NCI-H2196 (cell line): Measurements from ENCODE around the gene CMYA5.

Experiments
- DNase-seq: peaks from one replicate; lab custom pipeline; 2025; ENCODE audit not compliant: unreplicated experiment; lab: John Stamatoyannopoulos, UW

Gene CMYA5

DNA sequence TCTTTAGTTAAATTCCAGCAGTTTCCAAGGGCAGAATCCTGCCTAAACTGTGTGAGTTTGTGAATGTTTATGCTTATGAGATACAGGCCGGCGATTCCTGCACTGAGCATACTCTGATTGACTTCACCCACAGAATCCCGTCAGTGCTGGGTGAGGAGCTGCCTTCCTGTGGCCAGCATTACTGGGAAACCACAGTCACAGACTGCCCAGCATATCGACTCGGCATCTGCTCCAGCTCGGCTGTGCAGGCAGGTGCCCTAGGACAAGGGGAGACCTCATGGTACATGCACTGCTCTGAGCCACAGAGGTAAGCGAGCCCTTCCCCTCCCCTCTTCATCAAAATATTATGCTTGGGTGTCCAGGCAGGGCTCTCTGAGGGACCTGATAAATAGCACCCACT, 103.7 kb downstream of the CMYA5 start:
- DNase-seq = no peak

DNA sequence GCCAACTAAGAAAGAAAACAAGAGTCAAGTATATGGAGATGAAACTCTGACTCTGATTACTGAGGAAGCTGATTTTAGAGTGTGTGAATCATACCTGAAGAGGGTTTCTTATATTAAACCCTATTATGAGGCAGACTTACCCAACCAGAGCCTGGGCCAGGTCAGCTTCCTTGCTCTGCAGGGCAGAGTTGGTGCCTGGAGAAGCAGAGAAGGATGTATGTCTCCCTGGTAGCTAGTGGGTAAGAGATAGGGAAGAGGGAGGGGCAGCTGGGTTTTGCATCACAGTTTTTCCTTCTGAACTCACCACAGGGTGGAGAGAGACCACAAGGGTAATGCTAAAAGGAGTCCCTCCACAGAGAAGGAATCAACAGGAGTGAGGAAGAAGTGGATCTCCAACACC, 104.1 kb downstream of the CMYA5 start:
- DNase-seq = no peak

DNA sequence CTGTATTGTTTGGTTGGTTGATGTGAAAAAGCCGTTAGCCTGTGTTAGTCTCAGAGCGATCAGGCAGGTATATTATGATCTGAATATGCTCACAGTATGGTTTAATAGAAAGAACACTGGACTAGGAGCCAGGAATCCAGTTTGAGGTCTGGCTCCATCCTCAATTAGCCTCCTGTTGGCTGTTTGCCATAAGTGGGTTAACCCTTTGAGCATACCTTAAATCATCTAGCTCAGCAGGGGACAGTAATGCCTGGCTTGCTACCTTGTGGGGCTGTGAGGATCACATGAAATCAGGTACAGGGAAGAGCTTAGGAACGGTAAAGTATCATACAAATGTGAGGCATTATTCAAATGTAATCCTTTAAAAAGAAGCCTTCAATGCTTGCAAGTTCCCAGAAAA, 104.7 kb downstream of the CMYA5 start:
- DNase-seq = peak; percentile 2

DNA sequence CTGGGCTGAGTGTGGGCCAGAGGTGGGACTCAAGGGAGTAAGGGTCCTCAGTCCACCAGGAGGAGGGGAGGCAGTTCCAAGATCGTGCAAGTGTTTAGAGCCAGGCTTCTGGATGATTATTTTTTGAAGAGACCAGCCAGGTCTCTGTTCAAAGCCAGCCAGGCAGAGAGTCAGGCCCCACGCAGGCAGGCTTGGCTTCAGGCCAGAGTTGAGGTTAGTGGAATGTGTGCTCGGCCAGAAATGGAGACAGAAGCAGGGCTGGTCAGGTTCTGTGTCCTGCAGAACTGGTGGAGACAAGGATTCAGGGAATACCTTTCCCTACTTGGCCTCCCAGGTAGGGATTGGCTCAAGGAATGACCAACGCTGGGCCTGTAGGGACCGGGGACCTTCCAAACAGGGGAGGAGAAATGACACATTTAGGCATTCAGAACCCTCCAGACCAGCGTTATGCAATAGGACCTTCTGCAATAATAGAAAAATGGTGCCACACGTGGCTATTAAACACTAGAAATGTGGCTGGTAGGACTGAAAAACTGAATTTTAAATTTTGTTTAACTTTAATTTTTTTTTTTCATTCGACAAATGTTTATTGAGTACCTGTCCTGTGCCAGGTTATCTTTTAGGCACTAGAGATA, 106.2 kb downstream of the CMYA5 start:
- DNase-seq = peak; percentile 9

DNA sequence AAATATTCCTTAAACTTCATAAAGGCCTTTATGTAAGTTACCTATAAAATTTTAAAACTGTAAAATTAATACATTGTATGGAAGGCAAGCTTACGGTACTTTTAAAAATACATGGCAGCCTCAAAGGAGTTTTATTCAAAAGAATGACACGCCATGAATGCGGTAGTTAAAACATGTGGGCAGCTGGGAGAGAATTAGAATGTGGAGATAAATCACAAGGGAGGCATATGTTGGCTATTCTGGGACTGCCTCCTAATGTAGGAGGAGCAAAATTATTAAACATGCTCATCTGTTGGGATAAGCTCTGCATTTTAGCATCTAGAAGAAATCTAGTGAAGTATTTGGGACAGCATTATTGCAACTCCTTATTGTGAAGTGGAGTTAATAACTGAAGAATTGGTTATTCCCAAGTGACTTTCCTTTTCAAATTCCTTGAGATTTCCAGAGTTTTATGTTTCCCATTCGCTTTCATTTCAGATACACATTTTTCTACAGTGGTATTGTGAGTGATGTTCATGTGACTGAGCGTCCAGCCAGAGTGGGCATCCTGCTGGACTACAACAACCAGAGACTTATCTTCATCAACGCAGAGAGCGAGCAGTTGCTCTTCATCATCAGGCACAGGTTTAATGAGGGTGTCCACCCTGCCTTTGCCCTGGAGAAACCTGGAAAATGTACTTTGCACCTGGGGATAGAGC, 109.4 kb downstream of the CMYA5 start:
- DNase-seq = no peak

DNA sequence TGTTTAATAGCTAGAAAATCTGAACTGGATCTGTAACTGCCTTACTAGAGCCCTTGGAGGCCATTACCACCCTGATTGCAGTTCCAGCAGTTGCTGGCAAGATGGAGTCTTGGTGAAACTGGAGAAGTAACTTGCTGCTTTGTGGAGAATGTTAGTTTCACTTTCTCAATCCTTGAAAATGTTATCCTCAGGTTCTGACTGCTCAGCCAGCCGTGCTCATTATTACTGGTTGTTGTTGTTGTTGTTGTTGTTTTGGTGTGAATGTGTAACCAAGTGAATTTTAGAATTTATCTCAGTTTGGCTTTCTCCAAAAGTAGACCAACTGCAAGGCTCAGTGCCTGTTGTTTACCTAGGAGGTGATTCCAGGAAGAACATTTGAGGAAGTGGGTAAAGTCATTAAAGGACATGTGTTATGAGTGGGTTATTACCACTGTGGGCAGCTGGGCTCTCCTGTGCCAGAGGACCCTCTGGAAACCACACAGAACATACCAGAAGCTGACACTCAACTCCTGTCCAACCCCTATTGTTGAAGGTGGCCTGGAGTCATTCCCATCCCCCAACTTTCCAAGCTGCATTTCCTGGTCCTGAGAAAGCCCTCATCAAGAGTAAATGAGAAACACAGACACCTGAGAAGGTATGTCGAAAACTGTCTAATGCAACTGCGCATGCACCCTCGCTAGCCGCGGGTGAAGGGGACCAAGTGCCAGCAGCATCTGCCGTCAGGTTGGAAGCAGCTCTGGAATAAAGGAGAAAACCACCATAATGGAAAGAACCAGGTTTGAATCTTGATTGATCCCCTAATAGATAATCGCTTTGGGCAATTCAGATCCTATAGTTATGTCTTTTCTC, 111.6 kb downstream of the CMYA5 start:
- peak; percentile 63 for DNase-seq

DNA sequence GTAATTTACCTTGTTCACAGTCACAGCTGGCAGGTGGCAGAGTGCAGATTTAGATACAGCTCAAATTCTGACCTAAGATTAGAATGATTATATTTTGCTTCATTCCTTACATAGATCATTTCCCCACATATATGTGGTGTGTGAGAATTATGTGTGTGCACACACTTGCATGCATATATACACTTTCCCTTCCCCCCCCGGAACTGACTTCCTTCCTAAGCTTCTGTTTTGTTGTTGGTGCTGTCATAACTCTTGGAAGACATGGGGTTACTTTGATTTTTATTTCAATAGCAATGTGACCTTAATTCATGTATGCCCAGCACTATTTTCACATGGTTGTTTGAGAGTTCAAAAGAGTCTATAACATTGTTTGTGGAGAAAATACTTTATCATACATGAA, 112.8 kb downstream of the CMYA5 start:
- no peak for DNase-seq

DNA sequence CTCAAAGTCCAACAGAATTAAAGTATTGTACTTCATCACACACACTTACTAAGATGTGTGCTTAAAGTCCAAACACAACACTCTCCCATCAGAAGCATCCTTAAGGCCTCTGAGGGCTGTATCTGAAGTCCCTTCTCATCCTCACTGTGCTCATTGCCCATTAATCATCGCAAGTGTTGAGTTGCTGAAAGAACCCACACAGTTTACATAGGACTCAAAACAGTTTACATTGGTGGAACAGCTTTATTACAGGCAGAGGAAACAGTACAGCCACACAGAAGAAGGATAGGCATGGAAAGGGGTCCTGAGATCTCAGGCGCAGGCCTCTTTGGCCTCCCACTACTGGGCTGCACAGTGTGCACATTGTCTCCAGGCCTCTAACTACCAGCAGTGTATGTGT, 113.4 kb downstream of the CMYA5 start:
- DNase-seq = no peak

DNA sequence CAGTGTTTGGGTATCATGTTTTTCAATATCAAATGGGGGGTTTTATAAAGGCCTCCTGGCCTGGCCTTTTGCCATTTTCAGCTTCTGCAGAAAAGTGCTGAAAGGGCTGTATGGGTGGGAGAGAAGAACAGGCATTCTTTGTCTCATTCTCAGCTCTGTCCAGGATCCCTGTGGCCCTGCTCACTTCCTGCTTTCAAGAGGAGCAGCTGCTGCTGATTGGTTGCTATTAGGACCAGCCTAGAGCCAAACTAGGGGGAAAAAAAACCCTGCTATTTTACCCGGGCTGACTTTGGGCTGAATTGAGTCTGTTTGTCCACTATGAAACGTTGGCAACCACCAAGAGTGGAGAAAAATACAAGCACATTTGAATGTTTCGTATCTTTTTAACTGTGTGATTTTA, 117.1 kb downstream of the CMYA5 start:
- DNase-seq = no peak

DNA sequence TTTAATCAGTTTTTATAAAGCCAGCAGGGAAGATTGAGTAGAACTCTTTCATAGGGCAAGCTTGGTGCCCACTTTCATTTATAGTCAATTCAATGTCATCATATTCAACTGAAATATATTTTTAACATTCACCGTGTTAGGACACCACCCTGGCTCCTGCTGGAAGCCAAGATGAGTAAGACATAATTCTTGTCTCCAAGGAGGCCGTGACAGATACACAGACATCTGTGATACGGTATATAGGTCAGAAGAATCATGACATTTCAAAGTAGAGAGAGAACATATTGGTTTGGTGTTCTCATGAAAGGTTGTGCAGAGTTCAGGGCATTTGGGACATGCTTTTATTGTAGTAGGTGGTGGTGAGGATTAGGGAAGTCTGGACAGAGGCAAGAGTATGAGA, 120.1 kb downstream of the CMYA5 start:
- no peak for DNase-seq

DNA sequence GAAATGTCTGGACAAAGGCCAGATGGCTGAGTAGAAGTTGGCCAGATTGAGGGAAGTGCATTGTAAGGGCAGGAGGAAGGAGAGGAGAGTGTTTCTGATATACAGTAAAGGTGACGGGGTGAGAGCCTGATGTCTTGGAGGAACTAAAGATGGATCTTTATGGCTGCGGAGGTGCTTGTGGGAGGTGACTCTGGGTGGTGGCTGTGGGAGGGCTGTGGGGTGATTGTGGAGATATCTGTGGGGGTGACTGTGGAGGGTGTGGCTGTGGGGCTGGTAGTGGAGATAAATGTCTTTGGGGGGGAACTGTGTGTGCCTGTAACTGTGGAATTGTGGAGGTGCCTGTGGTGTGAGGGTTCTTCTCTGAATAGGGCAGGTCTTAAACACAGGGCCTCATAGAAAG, 121.4 kb downstream of the CMYA5 start:
- DNase-seq = no peak

DNA sequence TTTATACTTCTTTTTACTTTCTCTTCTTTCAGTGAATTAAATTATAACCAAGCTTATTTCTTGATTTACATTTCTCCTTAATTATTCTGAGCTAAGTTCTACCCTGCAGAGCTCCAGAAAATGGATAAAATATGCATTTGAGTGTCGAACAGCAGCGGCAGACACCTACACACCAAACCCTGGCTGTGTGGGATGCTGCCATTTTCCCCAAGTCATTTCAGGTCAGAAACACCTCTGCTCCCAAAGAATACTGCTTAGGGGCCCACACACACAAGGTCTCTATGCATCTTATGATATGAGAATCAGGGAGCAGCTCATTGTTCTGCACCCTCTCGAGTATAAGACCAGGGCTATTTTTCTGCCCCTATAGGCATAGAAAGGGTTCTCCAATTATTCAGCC, 122.3 kb downstream of the CMYA5 start:
- DNase-seq = no peak

DNA sequence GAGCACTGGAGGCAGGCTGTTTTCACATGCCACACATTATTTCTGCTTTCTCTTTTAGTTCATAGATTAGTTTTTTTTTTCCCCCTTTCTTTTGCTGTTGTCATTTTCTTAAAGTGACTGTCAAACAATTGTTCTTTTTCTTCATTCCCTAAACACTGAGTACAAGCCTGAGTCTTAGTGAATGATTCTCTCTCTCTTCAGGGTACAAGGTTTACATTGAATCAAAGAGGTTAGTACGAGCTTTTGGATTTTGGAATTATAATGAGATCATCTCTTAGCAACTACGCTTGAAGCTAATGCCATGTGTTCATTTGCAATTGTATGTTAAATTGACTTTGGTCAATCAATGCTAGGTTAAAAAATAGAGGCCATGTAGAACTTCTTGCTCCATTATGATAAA, 125.1 kb downstream of the CMYA5 start:
- DNase-seq = no peak

DNA sequence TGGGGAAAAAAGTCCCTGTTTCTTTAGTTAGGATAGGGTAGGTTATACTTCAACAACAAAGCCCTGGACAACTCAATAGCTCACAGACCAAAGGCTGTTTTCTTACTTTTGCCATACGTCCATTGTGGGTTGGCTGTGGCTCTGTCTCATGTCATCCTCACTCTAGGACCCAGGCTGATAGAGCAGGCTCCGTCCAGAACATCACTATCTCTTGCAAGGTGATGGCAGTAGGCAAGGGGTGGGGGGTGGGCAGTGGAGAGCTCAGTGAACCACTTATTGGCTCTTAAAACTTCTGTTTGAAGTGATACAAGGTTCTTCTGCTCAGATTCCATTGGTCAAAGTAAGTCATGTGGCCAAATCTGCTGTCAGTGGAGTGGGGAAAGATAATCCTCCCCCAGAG, 126.4 kb downstream of the CMYA5 start:
- no peak for DNase-seq

DNA sequence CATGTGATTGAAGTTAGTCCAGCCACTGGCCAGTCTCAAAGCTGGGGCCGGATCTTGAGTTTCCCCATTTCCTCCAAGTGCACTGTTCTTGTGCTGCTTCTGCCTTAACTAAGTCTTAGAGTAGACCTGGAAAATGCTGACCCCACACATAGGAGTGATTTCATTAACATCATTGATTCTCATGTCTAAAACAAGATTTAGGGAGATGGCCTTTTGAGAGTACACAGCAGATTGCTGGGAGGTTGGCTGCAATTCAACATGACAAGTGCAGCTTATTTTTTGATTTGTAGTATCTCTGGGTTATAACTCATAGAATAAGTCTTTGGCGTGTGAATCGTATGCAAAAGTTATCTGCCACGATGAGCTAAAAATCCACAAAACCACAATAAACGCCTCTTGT, 131.0 kb downstream of the CMYA5 start:
- DNase-seq = no peak

DNA sequence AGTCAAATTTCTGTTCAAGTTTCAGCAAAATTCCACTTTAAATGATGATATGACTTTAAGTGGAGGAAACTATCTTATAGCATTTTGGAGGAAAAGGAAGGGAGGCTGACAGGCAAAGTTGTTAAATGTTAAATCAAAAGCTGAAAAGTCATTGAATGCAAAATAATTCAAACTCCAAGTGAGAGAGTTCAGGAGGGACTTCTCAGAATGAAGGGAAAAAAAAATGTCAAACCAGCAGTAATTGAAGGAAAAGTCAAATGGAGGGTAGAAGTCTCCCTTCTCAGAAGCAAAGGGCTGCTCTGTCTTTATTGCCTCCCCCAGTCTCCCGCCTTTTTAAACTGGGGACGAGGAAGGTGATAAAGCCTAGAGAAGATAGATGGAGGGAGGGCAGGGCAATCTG, 134.8 kb downstream of the CMYA5 start:
- no peak for DNase-seq

DNA sequence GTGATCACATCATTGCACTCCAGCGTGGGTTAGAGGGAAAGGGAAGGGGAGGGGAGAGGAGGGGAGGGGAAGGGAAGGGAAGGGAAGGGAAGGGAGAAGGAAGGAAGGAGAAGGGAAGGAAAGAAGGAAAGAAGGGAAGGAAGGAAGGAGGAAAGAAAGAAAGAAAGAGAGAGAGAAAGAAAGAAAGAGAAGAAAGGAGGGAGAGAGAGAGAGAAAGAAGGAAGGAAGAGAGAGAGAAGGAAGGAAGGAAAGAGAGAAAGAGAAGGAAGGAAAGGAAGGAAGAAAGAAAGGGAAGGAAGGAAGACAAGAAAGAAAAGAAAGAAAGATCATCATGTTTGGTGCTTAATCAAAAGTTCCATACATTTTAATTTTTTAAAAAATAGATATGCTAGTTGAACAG, 136.2 kb downstream of the CMYA5 start:
- DNase-seq = no peak

DNA sequence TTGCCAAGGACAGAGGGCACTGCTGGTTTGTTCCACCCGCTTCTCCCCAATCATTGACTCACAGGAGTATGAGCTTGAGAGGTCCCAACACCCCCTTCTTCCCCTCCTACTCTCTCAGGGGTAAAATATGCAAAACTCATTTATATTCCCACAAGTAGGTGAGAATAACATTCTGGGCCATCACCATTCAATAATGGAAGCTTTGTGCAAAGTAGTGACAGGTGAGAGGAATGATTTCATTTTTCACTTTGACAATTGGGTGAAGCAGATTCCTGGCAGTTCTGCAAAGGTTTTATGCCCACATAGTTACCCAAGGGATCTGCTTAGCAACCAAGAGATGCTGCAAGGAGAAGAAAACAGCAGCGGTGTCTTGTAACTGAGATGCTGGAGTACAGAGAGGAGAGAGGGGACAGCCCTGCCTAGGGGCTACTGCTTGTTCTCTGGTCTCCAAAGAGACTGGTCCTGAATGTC, 137.6 kb downstream of the CMYA5 start:
- DNase-seq = no peak

DNA sequence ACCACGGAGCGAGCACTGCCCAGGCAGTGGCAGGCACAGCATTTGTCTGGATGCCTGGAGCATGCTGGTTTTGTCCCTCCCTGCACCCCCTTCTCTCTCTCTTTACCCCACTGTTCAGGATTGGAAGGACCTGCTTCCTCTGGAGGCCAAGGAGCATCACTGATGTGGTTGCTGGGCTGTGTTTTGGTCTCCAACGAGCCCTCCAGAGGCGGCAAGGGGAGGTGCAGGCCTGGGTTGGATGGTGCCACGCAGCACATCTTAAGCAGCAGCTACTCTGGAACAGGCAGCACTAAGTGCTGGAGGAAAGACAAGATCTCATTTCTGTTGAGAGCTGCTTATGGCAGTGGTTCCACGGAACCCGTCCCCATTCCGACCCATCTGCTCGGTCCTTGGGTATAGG, 139.6 kb downstream of the CMYA5 start:
- no peak for DNase-seq

DNA sequence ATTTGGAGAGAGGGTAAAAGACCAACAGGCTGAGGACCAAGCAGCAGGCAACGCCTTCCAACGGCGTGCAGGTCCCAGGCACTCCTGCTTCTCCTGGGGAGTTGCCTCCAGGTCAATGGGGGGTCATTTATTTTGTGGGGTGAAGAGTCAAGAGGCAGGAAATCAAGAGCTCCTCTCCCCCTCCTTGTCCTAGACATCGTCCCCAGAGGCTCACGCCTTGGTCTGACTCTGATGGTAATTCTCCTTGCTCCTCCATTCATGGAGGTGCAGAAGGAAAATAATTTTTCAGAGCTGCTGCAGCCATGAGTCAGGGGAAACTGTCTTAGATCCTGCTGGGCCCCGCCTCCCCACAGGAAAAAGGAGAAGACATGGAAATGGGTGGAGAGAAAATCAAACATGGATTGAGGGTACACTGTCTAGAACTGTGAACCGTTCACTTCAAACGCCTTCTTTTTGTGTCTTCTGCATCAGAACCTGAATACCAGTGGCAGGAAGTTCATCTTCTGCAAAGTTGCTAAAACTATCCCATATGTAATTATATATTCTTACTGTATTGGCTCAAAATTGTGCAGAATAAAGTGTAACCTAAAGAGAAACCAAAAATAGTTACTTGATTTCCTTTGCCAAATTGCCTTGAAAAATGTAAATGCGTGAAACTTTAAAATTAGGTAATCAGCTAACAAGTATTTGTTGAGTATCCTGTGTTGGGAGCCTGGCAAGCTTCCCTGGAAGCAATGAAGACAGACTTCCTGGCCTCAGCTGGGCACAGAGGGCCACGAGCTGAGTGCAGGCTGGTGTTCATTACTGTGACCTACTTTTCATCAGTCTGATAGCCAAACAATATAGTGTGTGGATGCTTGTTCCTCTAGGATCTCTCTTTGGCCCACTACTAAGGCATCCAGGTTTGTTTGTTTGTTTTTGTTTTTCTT, 142.0 kb downstream of the CMYA5 start:
- peak; percentile 9 for DNase-seq

DNA sequence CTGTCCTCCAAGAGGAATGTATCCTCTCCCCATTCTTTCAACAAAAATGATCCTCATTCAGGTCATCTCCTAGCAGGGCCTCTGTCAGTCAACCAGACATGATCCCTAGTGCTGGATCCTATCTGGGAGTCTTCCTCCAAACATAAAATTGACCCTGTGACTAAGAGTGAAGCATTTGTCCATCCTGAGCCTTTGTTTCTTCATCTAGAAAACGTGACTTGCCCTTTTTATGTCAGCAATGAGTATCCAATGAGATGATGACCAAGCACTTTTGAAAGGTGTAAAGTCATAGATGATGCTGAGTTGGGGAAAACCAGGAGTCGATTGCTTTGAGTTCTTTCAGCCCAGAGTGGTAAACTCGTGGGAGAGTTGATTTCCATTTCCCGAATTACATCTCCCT, 143.3 kb downstream of the CMYA5 start:
- no peak for DNase-seq
